Calu3 (cell line): ENCODE measurements around the gene PAK1. TPM values are rescaled to one million over a fixed set of nuclear protein-coding genes. Genes with fewer than 3 reads are reported as not detected.

Experiments
- BruUV-seq: library from RNA; stranded (reverse); fragments of 400-500 nt; replicated peaks from 2 replicates; lab custom pipeline; 2021; lab: Mats Ljungman, UMichigan
- CTCF ChIA-PET: fragments of 300-600 bp; sonication (Branson Sonifier 250); formaldehyde crosslinking; loops from one replicate; lab custom pipeline; 2022; ENCODE audit warnings: antibody characterized with exemption; lab: Charles Lee
- DNase-seq: peaks from one replicate; pipeline ENCODE4 v3.0.0; 2022
- H3K27ac Mint-ChIP-seq: one replicate; pipeline ENCODE4 v1.8.0; 2022; ENCODE audit warnings: mixed read lengths; ENCODE audit not compliant: unreplicated experiment
- H3K27me3 Mint-ChIP-seq: one replicate; pipeline ENCODE4 v1.8.0; 2022; ENCODE audit warnings: mixed read lengths; ENCODE audit not compliant: unreplicated experiment
- H3K36me3 Mint-ChIP-seq: one replicate; pipeline ENCODE4 v1.8.0; 2022; ENCODE audit warnings: mild to moderate bottlenecking, moderate library complexity, mixed read lengths; ENCODE audit not compliant: insufficient read depth, unreplicated experiment
- H3K4me1 Mint-ChIP-seq: one replicate; pipeline ENCODE4 v1.8.0; 2022; ENCODE audit warnings: mild to moderate bottlenecking, low read depth, mixed read lengths; ENCODE audit not compliant: unreplicated experiment
- H3K4me3 Mint-ChIP-seq: one replicate; pipeline ENCODE4 v1.8.0; 2022; ENCODE audit warnings: mild to moderate bottlenecking, low read depth, moderate library complexity, mixed read lengths; ENCODE audit not compliant: unreplicated experiment
- H3K9me3 Mint-ChIP-seq: one replicate; pipeline ENCODE4 v1.8.0; 2022; ENCODE audit warnings: low read depth, mixed read lengths; ENCODE audit not compliant: unreplicated experiment
- CTCF ChIP-seq: fragments of 200-600 bp; IDR thresholded peaks from one replicate; pipeline ENCODE4 v1.8.0; 2022; ENCODE audit warnings: antibody characterized with exemption; ENCODE audit not compliant: unreplicated experiment
- intact Hi-C: fragments of 100-400 bp; cut with micrococcal nuclease; formaldehyde crosslinking; loops from one replicate; pipeline ENCODE4 v1.10.0; 2022; ENCODE audit not compliant: unreplicated experiment
- total RNA-seq: library from RNA; stranded (reverse); gene quantifications from 2 replicates; pipeline ENCODE4 v1.2.3, GENCODE V29; 2022

PAK1 gene
- total RNA-seq, 1 experiment from 2014 or later, result 58.5 TPM

- Mint-ChIP-seq H3K4me3 (no peak overlapping the region), H3K36me3 (no peaks in the 10 kb centered on the region), H3K27me3 (no peaks in the 10 kb centered on the region), H3K27ac (no peak overlapping the region), H3K4me1 (peaks cover 36% of the 10 kb centered on the region), H3K9me3 (no peaks in the 10 kb centered on the region)
- CTCF ChIA-PET, result no interaction called here
- intact Hi-C loops, result no loop called here
- DNase-seq, result no peak
- no TSS peak for BruUV-seq
- TF ChIP-seq CTCF, result no peak
Observed at GRCh38 chr11:77421041-77421723, 52.7 kb downstream of the PAK1 start.

- no peaks in the 10 kb centered on the region for H3K9me3 Mint-ChIP-seq
- CTCF ChIA-PET, result interaction anchor here (0.7 kb wide), 1 partner anchor 13 kb away, joined by 3 read pairs; no protein-coding TSS in a partner anchor
- no peak overlapping the region for H3K27ac Mint-ChIP-seq
- no peak for DNase-seq
- peaks cover 36% of the 10 kb centered on the region for H3K4me1 Mint-ChIP-seq
- H3K4me3 Mint-ChIP-seq, result no peak overlapping the region
- TF ChIP-seq CTCF, result no peak
- H3K36me3 Mint-ChIP-seq, result no peaks in the 10 kb centered on the region
- no peaks in the 10 kb centered on the region for H3K27me3 Mint-ChIP-seq
- no TSS peak for BruUV-seq
- intact Hi-C loops, result loop anchor here (10.0 kb wide), 1 partner anchor 126 kb away; no protein-coding TSS in a partner anchor
Observed at GRCh38 chr11:77418971-77419597, 54.8 kb downstream of the PAK1 start.

DNA sequence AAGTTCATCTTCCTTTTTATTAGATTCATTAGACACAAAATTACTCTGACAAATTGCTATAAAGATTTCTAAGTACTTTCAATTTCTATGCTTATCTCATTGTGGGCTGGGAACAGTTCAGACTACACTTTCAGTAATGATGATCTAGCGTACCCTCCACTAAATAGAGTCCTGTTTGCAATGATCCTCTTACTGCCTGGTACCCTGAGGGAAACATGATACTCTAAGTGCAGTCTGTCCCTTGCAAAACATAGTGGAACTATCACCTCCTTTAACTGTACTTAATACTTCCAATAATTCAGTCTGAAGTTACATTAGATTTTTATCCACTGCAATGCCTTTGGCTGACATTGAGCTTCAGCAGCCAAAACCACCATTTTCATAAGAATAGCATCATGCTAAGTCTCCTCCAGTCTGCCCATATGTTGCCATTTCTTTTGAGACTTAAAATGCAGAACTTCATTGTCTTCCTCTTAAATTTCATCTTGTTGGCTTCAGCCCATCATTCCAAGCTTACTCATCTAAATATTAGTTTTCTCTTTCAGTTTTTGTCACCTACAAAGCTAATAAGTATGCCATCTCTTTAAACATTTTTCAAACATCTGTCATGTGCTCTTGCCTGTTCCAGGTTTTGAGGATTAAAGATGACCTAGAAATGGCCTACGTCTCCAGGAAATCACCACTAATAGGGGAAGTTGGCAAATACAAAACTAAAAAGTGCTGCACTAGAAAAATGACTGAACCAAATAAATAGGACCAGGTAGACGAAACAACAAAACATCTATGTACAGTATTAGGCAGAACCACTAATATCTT lies 55.5 kb downstream of the PAK1 start:
- H3K27ac Mint-ChIP-seq, result no peak overlapping the region
- no peaks in the 10 kb centered on the region for H3K9me3 Mint-ChIP-seq
- no peaks in the 10 kb centered on the region for H3K27me3 Mint-ChIP-seq
- BruUV-seq, result no TSS peak
- CTCF ChIA-PET, result no interaction called here
- DNase-seq, result no peak
- no peaks in the 10 kb centered on the region for H3K36me3 Mint-ChIP-seq
- intact Hi-C loops, result loop anchor here (10.0 kb wide), 1 partner anchor 126 kb away; no protein-coding TSS in a partner anchor
- no peak for TF ChIP-seq CTCF
- H3K4me1 Mint-ChIP-seq, result peaks cover 36% of the 10 kb centered on the region
- no peak overlapping the region for H3K4me3 Mint-ChIP-seq

DNA sequence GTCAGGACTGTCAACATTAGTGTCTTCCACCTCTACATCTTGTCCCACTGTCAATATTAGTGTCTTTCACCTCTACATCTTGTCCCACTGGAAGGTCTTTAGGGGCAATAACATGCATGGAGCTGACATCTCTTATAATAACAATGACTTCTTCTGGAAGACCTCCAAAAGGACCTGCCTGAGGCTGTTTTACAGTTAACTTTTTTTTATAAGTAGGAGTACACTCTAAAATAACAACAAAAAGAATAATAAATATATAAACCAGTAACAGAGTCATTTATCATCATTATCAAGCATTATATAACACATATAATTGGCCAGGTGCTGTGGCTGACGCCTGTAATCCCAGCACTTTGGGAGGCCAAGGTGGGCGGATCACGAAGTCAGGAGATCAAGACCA lies 57.5 kb downstream of the PAK1 start:
- Mint-ChIP-seq H3K9me3 (no peaks in the 10 kb centered on the region), H3K27me3 (no peaks in the 10 kb centered on the region), H3K4me1 (peaks cover 44% of the 10 kb centered on the region), H3K4me3 (no peak overlapping the region), H3K36me3 (peaks cover 6% of the 10 kb centered on the region), H3K27ac (no peak overlapping the region)
- CTCF ChIA-PET, result no interaction called here
- intact Hi-C loops, result loop anchor here (10.0 kb wide), 1 partner anchor 128 kb away; no protein-coding TSS in a partner anchor
- DNase-seq, result no peak
- TF ChIP-seq CTCF, result no peak
- BruUV-seq, result no TSS peak
